Sigmoid colon (tissue), 7 donors: ENCODE measurements around the gene BRME1. TPM values are rescaled to one million over a fixed set of nuclear protein-coding genes. Genes with fewer than 3 reads are reported as not detected.
A peak's percentile ranks its signal among the peaks of the same experiment; 100 is the strongest.

Experiments used
- DNase-seq: peaks from one replicate; pipeline ENCODE4 v3.0.0-alpha.2; 2019
- H3K27ac ChIP-seq, 4 donors: fragments of 200-600 bp; sonication (generic); one replicate each; pipeline ENCODE4 v1.5.1; 2016 to 2019; ENCODE audit warnings: mild to moderate bottlenecking in 1 of 4
- H3K27me3 ChIP-seq, 3 donors: fragments of 200-600 bp; sonication (generic); one replicate each; pipeline ENCODE4 v1.5.1; 2019; ENCODE audit warnings: mild to moderate bottlenecking in 1 of 3
- H3K36me3 ChIP-seq, 4 donors: fragments of 200-600 bp; sonication (generic); one replicate each; pipeline ENCODE4 v1.5.1; 2016 to 2019
- H3K4me1 ChIP-seq, 4 donors: fragments of 200-600 bp; sonication (generic); one replicate each; pipeline ENCODE4 v1.5.1; 2017 to 2019
- H3K4me3 ChIP-seq, 4 donors: fragments of 200-600 bp; sonication (generic); one replicate each; pipeline ENCODE4 v1.5.1; 2017 to 2019; ENCODE audit warnings: mild to moderate bottlenecking in 2 of 4, moderate library complexity in 1 of 4
- H3K9me3 ChIP-seq, 4 donors: fragments of 200-600 bp in 3 of 4; sonication (generic) in 3 of 4; one replicate each; pipeline versions ENCODE4 v1.5.1 to v1.6.1; 2013 to 2019
- CTCF ChIP-seq, 4 experiments: fragments of 450-650 bp in 3 of 4; fragments of 200-600 bp in 1 of 4; IDR thresholded peaks; one replicate each; pipeline ENCODE4 v1.5.1; 2016 to 2019; ENCODE audit warnings: antibody characterized with exemption in 4 of 4, mild to moderate bottlenecking in 3 of 4, moderate library complexity in 2 of 4
- EP300 ChIP-seq, 4 donors: sonication (generic); formaldehyde crosslinking; IDR thresholded peaks; one replicate each; pipeline ENCODE4 v1.6.1; 2017; ENCODE audit warnings: antibody characterized with exemption in 4 of 4
- POLR2A ChIP-seq, 2 donors: fragments of 450-650 bp; IDR thresholded peaks; one replicate each; pipeline ENCODE4 v1.6.1; 2016; ENCODE audit warnings: antibody characterized with exemption in 2 of 2, mild to moderate bottlenecking in 2 of 2, moderate library complexity in 2 of 2
- POLR2AphosphoS5 ChIP-seq, 4 donors: sonication (generic); formaldehyde crosslinking; IDR thresholded peaks; one replicate each; pipeline ENCODE4 v1.6.1; 2017; ENCODE audit warnings: antibody characterized with exemption in 4 of 4
- WGBS, 2 donors: extraction: QIAGEN DNeasy Blood & Tissue Kit; methylation state at CpG; one replicate each; pipeline ENCODE4 v1.1.7; 2013; 5-methylcytosine and 5-hydroxymethylcytosine counted together
- intact Hi-C: fragments of 100-400 bp; cut with DNase I; formaldehyde crosslinking; loops from one replicate; pipeline ENCODE4 v1.15.1; 2023
- polyA plus RNA-seq, 3 donors: library from polyadenylated mRNA; stranded (reverse); fragments of 200-250 nt; gene quantifications; one replicate each; pipeline ENCODE4 v1.2.3, GENCODE V29; 2013
- total RNA-seq, 4 donors: library from RNA; depleted of rRNA; stranded (reverse); fragments of >200 nt; gene quantifications; one replicate each; pipeline ENCODE4 v1.1.0, GENCODE V29; 2016
- donor health status: healthy with polysubstance abuse.
- donor health status: Bipolar disorder and iron deficiency.
- donor health status: healthy.

BRME1 gene
- total and polyA plus RNA-seq, 7 donors, result 0.99 to 9.0 (median 1.8) TPM

GRCh38 chr19:13861714-13862531 is 44.0 kb downstream of the BRME1 start:
- Histone ChIP-seq H3K9me3 (no peaks in the 10 kb centered on the region), H3K27ac (peak overlapping the region; percentile 89 to 97 (median 93)), H3K4me3 (peak overlapping the region; percentile 11 to 52 (median 40)), H3K27me3 (no peaks in the 10 kb centered on the region), H3K4me1 (peaks cover 0 to 39% (median 26%) of the 10 kb centered on the region in 4 donors), H3K36me3 (no peaks in the 10 kb centered on the region)
- DNase-seq, result peak; percentile 97
- WGBS, 2 donors, result 2% methylated on average over 27 of the region's 27 CpGs
- TF ChIP-seq POLR2AphosphoS5 (IDR thresholded peaks at IDR 0.05) (peak in 3 of 4 donors; percentile 64 to 67 (median 65)), CTCF (IDR thresholded peaks at IDR 0.05) (peak; percentile 98 to 100 (median 99)), EP300 (IDR thresholded peaks at IDR 0.05) (peak in 2 of 4 donors; percentile 5 to 31), POLR2A (IDR thresholded peaks at IDR 0.05) (peak; percentile 25 to 32)
- intact Hi-C loops, result loop anchor here (1.0 to 2.0 kb wide), 3 partner anchors 57 to 265 kb away; no protein-coding TSS in a partner anchor

- Histone ChIP-seq H3K4me3 (peak overlapping the region; percentile 11 to 52 (median 40)), H3K4me1 (peaks cover 0 to 36% (median 24%) of the 10 kb centered on the region in 4 donors), H3K27ac (peak overlapping the region; percentile 89 to 97 (median 93)), H3K27me3 (no peaks in the 10 kb centered on the region), H3K9me3 (no peaks in the 10 kb centered on the region), H3K36me3 (no peaks in the 10 kb centered on the region)
- no peak for TF ChIP-seq POLR2A (IDR thresholded peaks at IDR 0.05)
- no peak for TF ChIP-seq EP300 (IDR thresholded peaks at IDR 0.05)
- TF ChIP-seq CTCF (IDR thresholded peaks at IDR 0.05), result no peak
- no peak for TF ChIP-seq POLR2AphosphoS5 (IDR thresholded peaks at IDR 0.05)
- no peak for DNase-seq
- intact Hi-C loops, result no loop called here
- WGBS, 2 donors, result 39 to 49% methylated on average over 11 of the region's 11 CpGs
Measured at GRCh38 chr19:13861392-13861713, 44.6 kb downstream of the BRME1 start.

GRCh38 chr19:13860679-13861391 is 45.1 kb downstream of the BRME1 start:
- H3K4me3 ChIP-seq, result peak overlapping the region in 2 of 4 donors; percentile 45 to 52
- intact Hi-C loops, result no loop called here

GRCh38 chr19:13859361-13859880 is 46.5 kb downstream of the BRME1 start:
- Histone ChIP-seq H3K27ac (peak overlapping the region in 1 of 4 donors; percentile 14), H3K36me3 (no peaks in the 10 kb centered on the region), H3K27me3 (no peaks in the 10 kb centered on the region), H3K4me1 (peaks cover 0 to 22% (median 16%) of the 10 kb centered on the region in 4 donors), H3K4me3 (no peak overlapping the region), H3K9me3 (no peaks in the 10 kb centered on the region)
- TF ChIP-seq POLR2A (IDR thresholded peaks at IDR 0.05) (no peak), CTCF (IDR thresholded peaks at IDR 0.05) (no peak), EP300 (IDR thresholded peaks at IDR 0.05) (no peak), POLR2AphosphoS5 (IDR thresholded peaks at IDR 0.05) (no peak)
- 93 to 95% methylated on average over 3 of the region's 3 CpGs for WGBS, 2 donors
- intact Hi-C loops, result no loop called here
- DNase-seq, result no peak

More at GRCh38 chr19:13860679-13861391, 45.1 kb downstream of the BRME1 start:
- 82 to 84% methylated on average over 13 of the region's 13 CpGs for WGBS, 2 donors
- Histone ChIP-seq H3K27ac (peak overlapping the region; percentile 89 to 97 (median 93)), H3K36me3 (no peaks in the 10 kb centered on the region), H3K4me1 (peaks cover 0 to 31% (median 19%) of the 10 kb centered on the region in 4 donors), H3K27me3 (no peaks in the 10 kb centered on the region), H3K9me3 (no peaks in the 10 kb centered on the region)
- DNase-seq, result no peak
- no peak for TF ChIP-seq POLR2A (IDR thresholded peaks at IDR 0.05)
- TF ChIP-seq CTCF (IDR thresholded peaks at IDR 0.05), result no peak
- TF ChIP-seq POLR2AphosphoS5 (IDR thresholded peaks at IDR 0.05), result no peak
- TF ChIP-seq EP300 (IDR thresholded peaks at IDR 0.05), result no peak
